H1 (cell line): Measurements from ENCODE around the gene CUX1. TPM values are rescaled to one million over a fixed set of nuclear protein-coding genes. Genes with fewer than 3 reads are reported as not detected.

Experiments
- CTCF ChIA-PET: fragments of 300-600 bp; sonication (Branson Sonifier 250); formaldehyde crosslinking; loops from one replicate; lab custom pipeline; 2021; ENCODE audit not compliant: partially characterized antibody; lab: Charles Lee
- POLR2A ChIA-PET: fragments of 300-600 bp; sonication (Branson Sonifier 250); formaldehyde crosslinking; loops from one replicate; lab custom pipeline; 2021; ENCODE audit warnings: inconsistent platforms; ENCODE audit not compliant: partially characterized antibody; lab: Charles Lee
- DNase-seq, 2 experiments: peaks; one replicate each; pipeline versions ENCODE4 v3.0.0 to v3.0.0-alpha.2; 2010 to 2022; ENCODE audit warnings: low spot score in 2 of 2, low read depth in 1 of 2, mixed read lengths in 1 of 2
- FAIRE-seq: peaks from 2 replicates; lab custom pipeline; 2011; peaks lifted over from hg19 to GRCh38; lab: Jason Lieb, UNC
- H2AFZ ChIP-seq: 2 replicates; pipeline ENCODE4 v1.8.1; 2012; ENCODE audit warnings: low read length, inconsistent platforms
- H2AK5ac ChIP-seq: 2 replicates; pipeline ENCODE4 v1.6.1; 2013; ENCODE audit warnings: low read depth, low read length
- H2BK120ac ChIP-seq: replicated peaks from 2 replicates; pipeline ENCODE3; 2013; ENCODE audit warnings: low read depth, low read length, inconsistent platforms
- H2BK12ac ChIP-seq: 2 replicates; pipeline ENCODE4 v1.6.1; 2013; ENCODE audit warnings: low read depth, low read length
- H2BK15ac ChIP-seq: 2 replicates; pipeline ENCODE4 v1.6.1; 2013; ENCODE audit warnings: low read length
- H2BK20ac ChIP-seq: 2 replicates; pipeline ENCODE4 v1.6.1; 2013; ENCODE audit warnings: low read length
- H2BK5ac ChIP-seq: 2 replicates; pipeline ENCODE4 v1.6.1; 2013; ENCODE audit warnings: low read depth, low read length
- H3K14ac ChIP-seq: 2 replicates; pipeline ENCODE4 v1.6.1; 2013; ENCODE audit warnings: inconsistent platforms; ENCODE audit not compliant: insufficient read length
- H3K18ac ChIP-seq: 2 replicates; pipeline ENCODE4 v1.6.1; 2013; ENCODE audit warnings: low read length; ENCODE audit errors: extremely low read depth
- H3K23ac ChIP-seq: 2 replicates; pipeline ENCODE4 v1.6.1; 2013; ENCODE audit warnings: inconsistent platforms; ENCODE audit not compliant: insufficient read length
- H3K23me2 ChIP-seq: 2 replicates; pipeline ENCODE4 v1.6.1; 2013; ENCODE audit warnings: low read depth, low read length
- H3K27ac ChIP-seq: 2 replicates; pipeline ENCODE4 v1.6.1; 2011; ENCODE audit warnings: low read depth, low read length, inconsistent platforms
- H3K27me3 ChIP-seq, 4 experiments: replicated peaks in 1 of 4; 1 replicate in 1 of 4; 2 replicates in 3 of 4; pipeline versions ENCODE4 v1.6.1 to v1.8.1; 2011 to 2013; ENCODE audit warnings: low read length in 3 of 4, mild to moderate bottlenecking in 3 of 4, inconsistent platforms in 2 of 4, mixed read lengths in 2 of 4, moderate library complexity in 1 of 4; ENCODE audit not compliant: control insufficient read depth in 3 of 4, insufficient read depth in 3 of 4; ENCODE audit errors: extremely low read depth in 1 of 4
- H3K36me3 ChIP-seq, 4 experiments: 2 replicates each; pipeline versions ENCODE4 v1.6.1 to v1.8.1; 2011 to 2013; ENCODE audit warnings: mild to moderate bottlenecking in 4 of 4, low read length in 3 of 4, moderate library complexity in 2 of 4, control low read depth in 1 of 4, inconsistent platforms in 1 of 4; ENCODE audit not compliant: insufficient read depth in 4 of 4, control insufficient read depth in 2 of 4
- H3K4ac ChIP-seq: replicated peaks from 2 replicates; pipeline ENCODE3; 2013; ENCODE audit warnings: low read length, low read depth, mixed read lengths, inconsistent platforms; ENCODE audit not compliant: insufficient read length
- H3K4me1 ChIP-seq, 4 experiments: replicated peaks in 1 of 4; 1 replicate in 1 of 4; 2 replicates in 3 of 4; pipeline versions ENCODE4 v1.6.1 to v1.8.1; 2011 to 2013; ENCODE audit warnings: low read length in 3 of 4, inconsistent platforms in 2 of 4, mixed read lengths in 1 of 4; ENCODE audit not compliant: insufficient read depth in 4 of 4, control insufficient read depth in 3 of 4
- H3K4me2 ChIP-seq, 2 experiments: 2 replicates each; pipeline versions ENCODE4 v1.6.1 to v1.8.1; 2011 to 2013; ENCODE audit warnings: low read depth in 2 of 2, low read length in 2 of 2, control low read depth in 1 of 2, inconsistent platforms in 1 of 2, mild to moderate bottlenecking in 1 of 2; ENCODE audit not compliant: insufficient read depth in 1 of 2
- H3K4me3 ChIP-seq, 4 experiments: fragments of 200-600, 300-600 bp in 1 of 4; sonication (generic), shearing (Covaris generic), sonication (Bioruptor Twin) in 1 of 4; 2 replicates each; pipeline versions ENCODE4 v1.5.1 to v1.8.1; 2011 to 2016; ENCODE audit warnings: low read length in 4 of 4, low read depth in 3 of 4, control low read depth in 2 of 4, inconsistent platforms in 2 of 4, mild to moderate bottlenecking in 2 of 4, mixed read lengths in 1 of 4, moderate library complexity in 1 of 4; ENCODE audit not compliant: insufficient read depth in 2 of 4; ENCODE audit errors: extremely low read depth in 1 of 4
- H3K56ac ChIP-seq: replicated peaks from 2 replicates; pipeline ENCODE3; 2013; ENCODE audit warnings: low read depth, mild to moderate bottlenecking, mixed read lengths, low read length, inconsistent platforms; ENCODE audit not compliant: insufficient read length
- H3K79me1 ChIP-seq: 2 replicates; pipeline ENCODE4 v1.6.1; 2013; ENCODE audit warnings: low read depth, low read length, control low read depth
- H3K79me2 ChIP-seq, 2 experiments: 2 replicates each; pipeline versions ENCODE4 v1.6.1 to v1.8.1; 2012 to 2013; ENCODE audit warnings: low read length in 2 of 2, mild to moderate bottlenecking in 2 of 2, inconsistent platforms in 1 of 2; ENCODE audit not compliant: insufficient read depth in 2 of 2, control insufficient read depth in 1 of 2
- H3K9ac ChIP-seq, 4 experiments: replicated peaks in 1 of 4; 1 replicate in 1 of 4; 2 replicates in 3 of 4; pipeline versions ENCODE4 v1.6.1 to v1.8.1; 2011 to 2013; ENCODE audit warnings: low read depth in 3 of 4, low read length in 3 of 4, control low read depth in 2 of 4, mild to moderate bottlenecking in 2 of 4, moderate library complexity in 2 of 4, inconsistent platforms in 1 of 4; ENCODE audit errors: extremely low read depth in 1 of 4
- H3K9me3 ChIP-seq, 2 experiments: 2 replicates each; pipeline versions ENCODE4 v1.6.1 to v1.8.1; 2012 to 2013; ENCODE audit warnings: mild to moderate bottlenecking in 2 of 2, moderate library complexity in 2 of 2, control low read depth in 1 of 2, inconsistent platforms in 1 of 2, low read depth in 1 of 2, low read length in 1 of 2, mixed read lengths in 1 of 2; ENCODE audit not compliant: insufficient read depth in 2 of 2
- H4K20me1 ChIP-seq, 2 experiments: replicated peaks in 1 of 2; 2 replicates each; pipeline versions ENCODE3 to v1.8.1; 2011 to 2013; ENCODE audit warnings: inconsistent platforms in 2 of 2, low read length in 2 of 2, mild to moderate bottlenecking in 1 of 2; ENCODE audit not compliant: insufficient read depth in 2 of 2, control insufficient read depth in 1 of 2
- H4K5ac ChIP-seq: 2 replicates; pipeline ENCODE4 v1.6.1; 2013; ENCODE audit warnings: low read length, low read depth, mixed read lengths, inconsistent platforms; ENCODE audit not compliant: insufficient read length
- H4K8ac ChIP-seq: 2 replicates; pipeline ENCODE4 v1.8.0; 2013; ENCODE audit warnings: mild to moderate bottlenecking, moderate library complexity, low read length, inconsistent platforms; ENCODE audit not compliant: insufficient read depth; ENCODE audit errors: extremely low read depth
- H4K91ac ChIP-seq: replicated peaks from 2 replicates; pipeline ENCODE3; 2013; ENCODE audit warnings: low read length, mixed read lengths, inconsistent platforms; ENCODE audit not compliant: insufficient read length
- EZH2 ChIP-seq: fragments of 200-600 bp; sonication (generic); IDR thresholded peaks from 2 replicates; pipeline ENCODE4 v1.7.1; 2012; ENCODE audit warnings: low read depth, mild to moderate bottlenecking, moderate library complexity, low read length, inconsistent platforms; ENCODE audit not compliant: severe bottlenecking
- GTF2F1 ChIP-seq: IDR thresholded peaks from 2 replicates; pipeline ENCODE4 v1.6.1; 2012; ENCODE audit warnings: low read depth, low read length, improper control_type of control experiment, borderline replicate concordance
- WGBS, 2 experiments: shearing (Covaris generic) in 1 of 2; methylation state at CpG; one replicate each; pipeline versions ENCODE4 v1.1.6 to v1.1.7; 2013 to 2015; ENCODE audit warnings: low lambda C conversion rate in 2 of 2, mixed read lengths in 2 of 2, inconsistent platforms in 1 of 2, low coverage in 1 of 2, missing lambda C conversion rate in 1 of 2; ENCODE audit not compliant: insufficient replicate concordance in 2 of 2, insufficient coverage in 1 of 2, insufficient read length in 1 of 2; ENCODE audit errors: extremely low coverage in 1 of 2, missing lambda C conversion rate in 1 of 2; 5-methylcytosine and 5-hydroxymethylcytosine counted together
- polyA plus RNA-seq, 7 experiments: library from polyadenylated mRNA; depleted of rRNA in 3 of 7; stranded (reverse) in 5 of 7; unstranded in 2 of 7; fragments of >200 nt in 5 of 7; fragments of 200-250 nt in 2 of 7; gene quantifications; 1 replicate in 5 of 7; 2 replicates in 1 of 7; 4 replicates in 1 of 7; pipeline versions ENCODE4 v1.2.1 to v1.2.3, GENCODE V29; 2011 to 2013; ENCODE audit warnings: missing spikeins in 2 of 7, mixed read lengths in 2 of 7
- total RNA-seq: library from RNA; stranded (reverse); fragmentation: NEBNext Ultra II Directional; extraction: Animal tissue kit (Norgen Biotek cat#: 25700); gene quantifications from 2 replicates; pipeline ENCODE4 v1.2.1, GENCODE V29; 2021
- TF ChIP-seq, protein P1 (sequence below): IDR thresholded peaks from 2 replicates; pipeline ENCODE4 v1.6.1; 2011; ENCODE audit warnings: low read length, improper control_type of control experiment

CUX1 gene
- total and polyA plus RNA-seq, 2 of the 8 experiments (the other 6 are each of a cell fraction or from before 2014, with no cell fraction given) = 21.6 to 65.9 TPM

DNA sequence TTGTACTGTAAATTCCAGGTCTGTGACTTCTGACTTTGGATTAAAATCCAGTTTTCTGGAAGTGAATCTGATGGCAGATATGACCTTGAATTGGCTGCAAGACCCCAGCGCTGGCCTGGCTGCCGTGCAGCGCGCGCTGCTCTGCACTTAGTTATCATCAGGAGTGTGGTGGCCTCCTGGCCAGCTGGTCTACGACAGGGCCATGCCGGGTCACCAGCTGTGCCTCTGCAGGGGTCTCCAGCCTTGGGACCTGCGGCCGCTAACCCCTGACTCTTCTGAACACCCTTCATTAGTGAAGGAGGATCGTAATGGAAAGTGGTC, 278.5 kb downstream of the CUX1 start:
- H3K4me2 ChIP-seq = no peak overlapping the region
- H4K5ac ChIP-seq = no peak overlapping the region
- ChIA-PET POLR2A (no interaction called here), CTCF (interaction anchor here (1.2 to 1.4 kb wide), 2 partner anchors 26 to 153 kb away, joined by 3 read pairs; no protein-coding TSS in a partner anchor)
- H3K9me3 ChIP-seq = no peaks in the 10 kb centered on the region
- no peak overlapping the region for H2AK5ac ChIP-seq
- H3K23me2 ChIP-seq = no peaks in the 10 kb centered on the region
- no peak for TF ChIP-seq EZH2
- TF ChIP-seq, protein P1, sequence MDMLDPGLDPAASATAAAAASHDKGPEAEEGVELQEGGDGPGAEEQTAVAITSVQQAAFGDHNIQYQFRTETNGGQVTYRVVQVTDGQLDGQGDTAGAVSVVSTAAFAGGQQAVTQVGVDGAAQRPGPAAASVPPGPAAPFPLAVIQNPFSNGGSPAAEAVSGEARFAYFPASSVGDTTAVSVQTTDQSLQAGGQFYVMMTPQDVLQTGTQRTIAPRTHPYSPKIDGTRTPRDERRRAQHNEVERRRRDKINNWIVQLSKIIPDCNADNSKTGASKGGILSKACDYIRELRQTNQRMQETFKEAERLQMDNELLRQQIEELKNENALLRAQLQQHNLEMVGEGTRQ = no peak
- TF ChIP-seq GTF2F1 = no peak
- no peak overlapping the region for H4K91ac ChIP-seq
- no peak overlapping the region for H3K23ac ChIP-seq
- no peak overlapping the region for H2BK5ac ChIP-seq
- H3K9ac ChIP-seq = no peak overlapping the region
- no peaks in the 10 kb centered on the region for H3K27me3 ChIP-seq
- peaks cover 2 to 8% (median 7%) of the 10 kb centered on the region in 4 experiments; a peak in 4 of 7 replicates for H3K4me1 ChIP-seq
- H4K8ac ChIP-seq = no peak overlapping the region
- peaks cover 0 to 3% (median 1%) of the 10 kb centered on the region in 4 experiments; a peak in 1 of 8 replicates for H3K36me3 ChIP-seq
- H3K18ac ChIP-seq = no peak overlapping the region
- no peak overlapping the region for H3K27ac ChIP-seq
- no peaks in the 10 kb centered on the region; a peak in 1 of 4 replicates for H3K79me2 ChIP-seq
- H2BK20ac ChIP-seq = no peak overlapping the region
- H3K14ac ChIP-seq = no peak overlapping the region
- no peaks in the 10 kb centered on the region for H4K20me1 ChIP-seq
- H3K4ac ChIP-seq = no peak overlapping the region
- 94% methylated on average over 10 of the region's 10 CpGs; no CpG with 5 or more reads in 1 of the 2 experiments for WGBS, 2 experiments
- peaks cover 2% of the 10 kb centered on the region; the same call in 1 of the 2 replicates for H3K79me1 ChIP-seq
- DNase-seq (peak in 1 of 2 experiments; percentile 31), FAIRE-seq (no peak)
- no peak overlapping the region for H2BK120ac ChIP-seq
- H3K56ac ChIP-seq = no peak overlapping the region
- no peak overlapping the region for H2BK15ac ChIP-seq
- no peak overlapping the region for H2AFZ ChIP-seq
- H3K4me3 ChIP-seq = no peak overlapping the region
- no peak overlapping the region for H2BK12ac ChIP-seq
